Ureter (tissue), 1 donor: ENCODE measurements around the gene KIF26A. TPM values are rescaled to one million over a fixed set of nuclear protein-coding genes. Genes with fewer than 3 reads are reported as not detected.
"Not testable (repeated sequence)": the region's sequence is repeated elsewhere in the genome, so short reads cannot be mapped to it uniquely, and the experiment has no call there.

ENCODE experiments used
- DNase-seq: peaks from one replicate; pipeline ENCODE4 v3.0.0-alpha.2; 2020; ENCODE audit warnings: low spot score
- total RNA-seq: library from RNA; stranded (reverse); gene quantifications from one replicate; pipeline ENCODE4 v1.2.4, GENCODE V29; 2023
- donor health status: DM: yes; HTN: yes; CAD: no.

Gene KIF26A
- total RNA-seq, 1 donor from 2014 or later, result 6.1 TPM

DNA sequence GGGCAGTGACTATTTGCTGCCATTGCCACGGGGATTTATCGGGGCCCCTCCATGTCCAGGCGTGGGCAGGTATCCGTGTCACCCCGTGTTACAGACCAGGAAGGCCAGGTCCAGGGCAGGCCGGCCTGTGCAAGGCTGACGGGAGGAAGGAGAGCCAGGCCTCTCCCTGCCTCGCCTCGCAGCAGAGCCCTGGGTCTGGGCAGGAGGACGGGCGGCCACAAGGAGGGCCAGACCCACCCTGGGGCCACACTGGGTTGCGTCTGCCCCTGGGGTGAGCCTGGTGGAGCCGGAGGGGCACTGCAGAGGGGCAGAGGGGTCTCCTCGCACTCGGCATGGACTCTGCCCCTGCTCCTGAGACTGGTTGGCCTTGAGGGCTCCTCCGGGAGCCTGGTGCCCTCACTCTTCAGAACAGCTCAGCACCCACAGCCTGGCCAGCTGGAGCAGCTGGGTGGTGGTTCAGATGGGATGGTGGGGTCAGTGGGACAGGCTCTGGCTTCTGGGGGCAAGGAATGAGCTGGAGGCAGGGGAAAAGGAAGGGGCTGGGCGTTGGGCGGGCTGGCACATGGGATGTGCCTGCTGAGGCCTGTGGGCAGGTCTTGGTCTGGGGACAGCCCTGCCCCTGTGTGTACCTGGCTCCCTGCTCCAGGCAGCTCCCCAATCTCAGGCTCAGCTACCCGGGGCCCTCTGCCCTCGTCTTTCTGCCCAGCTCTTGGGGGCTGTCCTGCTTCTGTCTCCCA, 53.9 kb downstream of the KIF26A start:
- DNase-seq, result no peak

DNA sequence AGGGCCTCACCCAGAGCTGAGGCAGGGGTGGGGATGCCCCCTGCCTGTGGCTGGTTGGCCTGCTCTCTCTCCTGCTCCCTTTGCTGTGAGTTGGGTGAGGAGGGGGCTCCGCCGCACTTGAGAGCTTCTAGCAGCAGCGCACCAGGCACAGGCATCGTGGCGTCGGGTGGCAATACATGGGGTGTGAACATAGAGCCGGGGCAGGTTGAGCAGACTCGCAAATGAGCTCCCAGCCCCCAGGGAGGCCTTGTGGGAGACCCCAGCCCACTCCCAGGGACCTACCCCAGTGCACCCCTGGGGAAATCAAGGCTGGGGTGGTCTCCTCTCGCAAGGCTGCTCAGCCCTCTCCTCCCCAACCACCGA, 54.5 kb downstream of the KIF26A start:
- DNase-seq, result no peak

DNA sequence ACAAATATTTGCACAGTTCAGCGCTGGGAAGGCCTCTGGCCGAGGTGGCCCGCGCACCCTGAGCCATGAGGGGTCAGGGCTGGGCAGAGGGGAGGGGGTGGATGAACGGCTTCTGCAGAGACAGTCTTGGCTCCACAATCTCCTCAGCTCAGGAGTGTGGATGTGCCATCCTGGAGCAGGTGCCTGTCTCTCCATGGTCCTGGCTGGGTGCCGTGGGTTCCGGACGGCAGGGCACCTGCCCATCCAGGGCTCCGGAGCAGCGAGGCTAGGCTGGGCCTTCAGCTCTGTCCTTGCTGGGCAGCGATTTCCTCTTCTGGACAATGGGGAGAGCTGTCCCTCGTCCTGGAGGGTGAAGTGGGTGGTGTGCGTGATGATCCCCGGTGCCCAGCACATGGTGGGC, 55.6 kb downstream of the KIF26A start:
- no peak for DNase-seq

DNA sequence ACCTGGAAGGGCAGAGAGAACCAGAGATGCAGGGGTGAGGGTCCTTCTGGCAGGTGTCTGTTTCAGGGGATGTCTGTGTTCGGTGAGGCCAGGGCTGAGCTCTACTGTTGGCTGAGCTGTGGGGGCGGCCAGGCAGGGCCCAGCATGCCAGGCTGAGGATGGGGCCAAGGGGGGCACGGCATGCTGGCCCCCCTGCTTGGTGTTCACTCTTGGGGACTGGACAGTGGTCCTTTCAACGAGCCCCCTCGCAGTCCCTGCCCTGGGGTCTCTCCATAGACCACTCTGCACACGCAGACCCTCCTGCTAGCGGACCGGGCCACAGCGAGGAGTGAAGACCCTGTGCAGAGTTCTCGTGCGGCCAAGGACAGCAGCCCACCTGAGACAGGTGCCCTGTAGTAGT, 56.3 kb downstream of the KIF26A start:
- DNase-seq, result no peak

DNA sequence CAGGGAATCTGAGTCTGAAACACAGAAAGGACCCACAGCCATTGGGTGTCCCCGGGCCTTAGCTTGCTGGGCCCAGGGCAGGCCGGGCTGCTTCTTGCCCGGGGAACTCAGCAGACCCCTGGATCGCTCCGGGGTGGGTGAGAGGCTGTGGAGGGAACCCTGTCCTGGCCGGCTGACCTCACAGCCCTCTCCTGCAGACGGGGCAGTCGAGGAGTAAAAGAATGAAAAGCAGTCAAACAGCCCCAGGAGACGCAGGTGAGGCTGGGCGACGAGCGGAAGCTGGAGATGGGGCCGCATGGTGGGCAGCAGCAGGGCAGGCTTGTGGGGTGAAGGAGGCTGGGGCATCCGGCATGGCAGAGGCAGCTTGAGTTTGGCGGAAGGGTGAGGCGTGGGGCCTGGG, 57.0 kb downstream of the KIF26A start:
- DNase-seq, result no peak

DNA sequence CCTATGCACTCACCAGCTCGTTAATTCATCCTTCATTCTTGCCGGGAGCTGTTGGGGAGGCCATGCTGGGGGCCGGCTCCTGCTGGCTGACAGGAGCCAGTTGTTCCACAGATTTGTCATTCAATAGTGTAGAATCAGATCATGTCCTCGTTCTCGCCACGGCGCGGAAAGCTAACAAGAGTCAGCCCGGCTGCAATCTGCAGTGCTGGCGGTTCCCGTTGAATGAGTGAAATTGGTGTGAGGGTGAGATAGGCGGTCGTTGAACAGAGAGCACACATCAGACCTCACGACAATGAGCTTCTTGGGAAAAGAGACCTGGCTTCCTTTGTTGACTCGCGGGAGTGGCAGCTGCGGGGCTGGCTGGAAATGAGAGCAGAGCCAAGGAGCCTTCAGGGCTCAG, 57.5 kb downstream of the KIF26A start:
- DNase-seq, result no peak

DNA sequence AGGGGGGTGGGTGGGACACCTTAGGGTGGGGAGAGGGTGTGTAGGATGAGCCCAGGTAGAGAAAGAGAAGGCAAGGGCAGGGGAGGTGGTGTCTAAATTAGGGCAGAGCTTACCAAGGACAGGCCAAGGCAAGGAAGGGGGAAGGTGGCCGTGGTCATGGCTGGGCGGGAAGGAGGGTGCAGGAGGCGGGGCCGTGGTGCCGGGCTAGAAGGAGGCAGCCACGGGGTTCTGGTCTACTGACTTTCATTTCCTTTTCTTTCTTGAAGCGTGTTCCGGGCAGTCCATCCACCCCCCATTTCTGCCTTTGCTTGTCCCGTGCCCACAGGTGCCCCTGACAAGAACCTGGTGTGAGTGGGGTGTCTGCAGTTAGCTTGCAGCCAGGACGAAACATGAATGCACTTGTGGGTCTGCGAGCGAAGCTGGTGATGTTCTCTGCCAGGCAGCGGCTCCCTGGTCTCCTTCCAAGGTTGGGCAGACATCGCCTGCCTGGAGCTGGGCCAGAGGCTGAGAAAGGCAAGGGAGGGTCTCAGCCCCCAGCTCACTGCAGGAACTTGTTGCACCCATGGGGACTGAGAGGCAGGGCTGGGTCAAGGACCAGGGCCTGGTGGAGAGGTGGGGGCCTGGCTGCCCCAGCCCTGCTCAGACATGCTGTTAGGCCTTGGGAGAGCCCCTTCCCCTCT, 58.2 kb downstream of the KIF26A start:
- DNase-seq, result peak; percentile 56

DNA sequence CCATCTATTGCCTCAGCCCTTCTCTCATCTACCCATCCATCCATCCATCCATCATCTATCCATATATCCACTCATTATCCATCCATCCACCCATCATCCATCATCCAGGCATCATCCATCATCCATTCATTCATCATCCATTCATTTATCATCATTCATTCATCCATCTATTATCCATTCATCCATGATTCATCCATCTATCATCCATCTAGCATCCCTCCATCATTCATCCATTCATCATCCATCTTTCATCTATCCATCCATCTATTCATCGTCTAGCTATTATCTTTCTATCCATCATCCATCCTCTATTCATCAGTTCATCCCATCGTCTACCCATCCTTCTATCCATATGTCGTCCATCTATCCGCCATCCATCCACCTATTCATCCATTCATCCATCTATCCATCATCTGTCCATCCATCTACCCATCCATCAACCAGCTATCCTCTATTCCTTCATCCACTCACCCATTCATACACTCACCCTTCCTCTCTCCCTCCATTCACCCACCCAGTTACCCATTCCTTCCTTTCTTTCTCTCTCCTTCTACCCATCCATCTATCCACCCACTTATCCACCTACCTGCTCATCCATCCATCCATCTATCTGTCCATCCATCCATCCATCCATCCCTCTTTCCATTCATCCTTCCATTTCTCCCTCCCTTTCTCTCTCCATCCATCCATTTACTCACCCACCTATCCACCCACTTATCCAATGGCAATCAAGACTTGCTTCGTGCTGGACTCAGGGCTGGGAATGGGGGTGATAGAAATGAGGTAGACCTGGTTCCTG, 59.3 kb downstream of the KIF26A start:
- no peak for DNase-seq

DNA sequence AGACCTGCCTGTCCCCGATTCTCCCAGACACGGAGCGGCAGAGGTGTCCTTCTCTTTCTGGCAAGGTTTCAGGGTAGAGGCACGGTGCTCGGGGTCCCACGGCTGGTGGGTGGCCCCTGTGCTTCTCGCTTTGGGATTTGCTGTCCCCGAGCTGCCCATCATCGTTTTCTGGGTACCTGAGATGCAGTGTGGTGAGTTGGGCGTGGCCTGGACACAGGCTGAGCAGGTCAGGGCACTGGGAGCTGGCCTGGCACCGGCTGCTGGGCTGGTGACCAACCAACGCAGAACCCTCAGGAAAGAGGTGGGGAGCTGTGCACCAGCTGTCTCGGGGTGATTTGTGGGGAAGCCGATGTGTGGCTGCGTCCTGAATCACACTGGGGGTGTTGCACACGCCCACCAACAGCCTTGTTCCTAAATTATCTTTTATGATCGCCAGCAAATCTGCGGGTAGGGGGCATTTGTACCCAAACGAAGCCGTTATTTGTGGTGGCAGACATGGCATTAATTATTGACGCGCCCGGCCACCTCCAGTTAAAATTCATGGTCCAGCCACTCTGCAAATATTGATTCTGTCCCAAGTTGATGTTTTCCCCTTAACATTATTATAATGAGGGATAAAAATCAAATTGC, 61.0 kb downstream of the KIF26A start:
- DNase-seq, result no peak

DNA sequence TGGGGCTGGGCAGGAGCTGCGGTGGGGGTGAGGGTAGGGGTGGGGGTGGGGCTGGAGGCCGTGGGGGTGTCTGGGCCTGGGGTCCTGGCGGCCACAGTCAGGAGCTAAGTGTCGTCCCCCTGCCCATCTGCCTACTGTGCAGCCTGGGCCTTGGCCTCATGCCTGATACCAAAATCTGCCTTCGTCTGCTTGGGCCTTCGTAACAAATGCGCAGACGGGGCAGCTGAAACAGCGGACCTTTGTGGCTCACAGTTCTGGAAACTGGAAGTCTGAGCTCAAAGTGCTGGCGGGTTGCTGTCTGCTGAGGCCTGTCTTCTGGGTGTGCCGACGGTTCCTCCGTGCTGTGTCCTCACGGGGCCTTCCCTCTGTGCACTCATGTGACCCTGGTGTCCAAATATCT, 61.7 kb downstream of the KIF26A start:
- DNase-seq, result no peak

DNA sequence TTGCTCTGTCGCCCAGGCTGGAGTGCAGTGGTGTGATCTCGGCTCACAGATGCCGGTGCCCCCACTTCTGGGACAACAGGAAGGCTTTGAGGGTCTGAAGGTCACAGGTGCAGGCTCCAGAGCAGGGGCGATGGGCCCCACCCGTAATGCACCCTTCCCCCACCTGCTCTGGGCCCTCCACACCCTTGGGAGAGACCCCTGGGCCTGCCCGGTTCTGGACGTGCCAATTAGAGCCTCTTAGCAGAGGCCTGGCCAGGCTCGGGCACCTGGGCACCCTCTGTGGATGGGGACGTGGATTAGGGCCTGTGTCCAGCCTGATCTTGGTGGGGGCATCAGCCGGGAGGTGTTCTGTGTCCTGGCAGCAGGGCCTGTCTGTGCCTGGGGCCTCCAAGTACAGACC, 62.2 kb downstream of the KIF26A start:
- no peak for DNase-seq

DNA sequence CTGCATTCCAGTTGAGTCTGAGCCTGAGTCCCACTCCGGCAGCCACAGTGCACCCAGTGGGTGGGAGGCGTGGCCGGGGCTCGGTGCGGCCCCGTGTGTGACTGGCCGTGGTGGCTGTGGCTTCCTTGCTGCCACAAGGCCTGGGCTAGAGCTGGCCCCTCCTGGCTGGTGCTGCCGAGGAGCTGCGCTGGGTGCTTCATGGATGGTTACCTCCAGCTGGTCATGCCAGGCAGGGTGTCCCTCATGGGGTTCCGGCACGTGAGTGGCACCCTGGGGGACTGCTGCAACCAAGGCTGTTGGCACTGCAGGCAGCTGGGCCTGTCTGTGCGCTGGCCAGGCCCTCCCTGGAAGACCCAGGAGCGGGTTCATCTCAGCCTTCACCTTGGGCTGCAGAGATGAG, 62.7 kb downstream of the KIF26A start:
- DNase-seq, result no peak

DNA sequence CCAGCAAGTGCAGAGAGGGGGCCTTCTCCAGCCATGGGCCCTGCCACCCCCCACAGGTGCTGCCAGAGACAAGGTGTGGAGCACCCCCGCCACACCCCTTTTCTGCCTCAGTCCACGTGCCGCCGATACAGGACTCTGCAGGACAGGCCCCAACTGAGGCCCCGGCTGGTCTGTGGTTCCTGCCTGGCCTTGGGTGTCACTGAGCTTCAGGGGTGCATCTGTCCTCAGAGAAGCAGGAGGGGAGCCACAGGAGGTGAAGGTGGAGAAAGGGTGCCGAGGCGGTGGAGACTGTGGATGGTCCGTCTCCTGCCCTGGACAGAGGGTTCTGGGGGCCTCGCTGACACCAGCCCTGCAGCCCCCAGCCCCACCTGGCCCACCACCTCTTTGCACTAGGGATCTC, 63.1 kb downstream of the KIF26A start:
- no peak for DNase-seq

DNA sequence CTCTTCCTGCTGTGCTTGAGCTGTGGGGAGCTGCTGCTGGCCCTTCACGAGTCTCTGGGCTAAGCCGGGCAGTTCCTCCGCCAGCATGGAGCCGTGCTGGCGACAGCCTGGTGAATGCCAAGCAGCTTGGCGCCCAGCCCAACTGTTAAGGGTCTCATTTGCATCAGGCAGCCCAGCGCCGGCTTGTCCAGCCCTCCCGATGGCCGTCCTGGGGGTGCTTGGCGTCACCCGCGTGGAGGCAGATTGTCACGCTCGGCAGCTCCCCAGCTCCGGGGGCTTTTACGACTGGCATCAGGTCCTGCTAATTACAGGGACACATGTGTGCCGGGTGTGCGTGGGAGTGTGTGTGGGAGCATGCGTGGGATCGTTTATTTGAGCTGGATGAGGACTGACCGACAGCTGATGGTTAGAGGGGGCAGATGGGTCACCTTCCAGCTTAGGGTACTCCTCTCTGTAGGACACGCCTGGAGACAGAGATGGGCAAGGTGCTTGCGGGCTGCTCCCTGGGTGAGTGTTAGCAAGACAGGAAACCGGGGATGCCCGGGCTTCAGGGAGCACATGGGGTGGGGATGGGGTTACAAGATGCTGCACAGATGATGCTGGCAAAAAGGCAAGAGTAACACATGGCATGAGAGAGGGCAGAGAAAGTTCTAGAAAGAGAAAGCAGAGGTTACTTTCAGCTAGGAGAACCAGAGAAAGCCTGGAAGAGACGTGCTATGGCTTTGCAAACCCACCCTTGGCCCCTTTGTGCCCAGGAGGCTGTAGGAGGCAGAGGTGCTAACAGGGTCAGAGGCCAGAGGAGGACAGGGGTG, 64.1 kb downstream of the KIF26A start:
- peak; percentile 75 for DNase-seq

DNA sequence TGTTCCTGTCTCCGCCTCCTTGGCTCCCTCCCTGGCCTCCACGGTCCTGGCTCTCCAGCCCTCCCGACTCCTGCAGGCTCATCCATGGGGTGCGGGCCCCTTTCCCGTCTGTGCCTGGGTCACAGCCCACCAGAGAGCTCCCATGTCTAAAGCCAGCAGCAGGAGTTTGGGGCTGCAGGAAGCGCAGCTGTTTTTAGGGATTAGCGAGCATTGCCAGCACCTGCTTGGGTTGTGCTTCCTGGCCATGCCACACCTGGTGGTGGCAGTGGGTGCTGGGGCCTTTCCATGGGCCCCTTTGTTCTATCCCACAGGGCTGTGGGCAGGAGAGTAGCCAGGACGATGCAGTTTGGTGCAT, 64.7 kb downstream of the KIF26A start:
- no peak for DNase-seq

DNA sequence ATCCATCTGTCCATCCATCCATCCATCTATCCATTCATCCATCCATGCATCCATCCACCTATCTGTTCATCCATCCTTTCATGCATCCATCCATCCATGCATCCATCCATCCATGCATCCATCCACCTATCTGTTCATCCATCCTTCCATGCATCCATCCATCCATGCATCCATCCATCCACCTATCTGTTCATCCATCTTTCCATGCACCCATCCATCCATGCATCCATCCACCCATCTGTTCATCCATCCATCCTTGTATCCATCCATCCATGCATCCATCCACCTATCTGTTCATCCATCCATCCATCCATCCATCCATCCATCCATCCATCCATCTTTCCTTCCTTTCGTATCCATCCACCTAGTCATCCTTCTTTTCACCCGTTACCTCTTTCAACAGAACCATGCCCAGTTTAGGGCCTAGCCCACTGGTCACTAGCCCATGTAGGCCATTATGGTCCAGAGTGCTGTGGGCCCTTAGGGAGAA, 66.3 kb downstream of the KIF26A start:
- DNase-seq, result no peak

DNA sequence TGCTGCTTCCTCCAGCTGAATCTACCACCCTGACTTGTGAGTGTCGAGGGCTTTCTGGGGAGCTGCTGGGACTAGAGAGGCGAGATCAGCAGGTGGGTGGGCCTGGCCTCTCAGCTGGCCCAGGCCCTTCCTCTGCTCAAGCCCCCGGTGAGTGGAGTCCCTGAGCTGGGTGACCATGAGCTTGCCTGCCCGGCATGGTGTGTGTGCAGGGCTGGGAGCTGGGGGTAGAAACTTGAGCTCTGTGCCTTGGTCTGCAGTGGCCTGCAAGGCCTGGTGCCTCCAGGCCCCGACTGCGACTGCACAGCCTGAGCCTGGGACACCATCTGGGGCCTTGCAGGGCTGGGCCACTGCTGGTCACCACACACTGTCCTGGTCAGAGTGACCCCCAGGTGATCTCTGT, 67.4 kb downstream of the KIF26A start:
- no peak for DNase-seq

DNA sequence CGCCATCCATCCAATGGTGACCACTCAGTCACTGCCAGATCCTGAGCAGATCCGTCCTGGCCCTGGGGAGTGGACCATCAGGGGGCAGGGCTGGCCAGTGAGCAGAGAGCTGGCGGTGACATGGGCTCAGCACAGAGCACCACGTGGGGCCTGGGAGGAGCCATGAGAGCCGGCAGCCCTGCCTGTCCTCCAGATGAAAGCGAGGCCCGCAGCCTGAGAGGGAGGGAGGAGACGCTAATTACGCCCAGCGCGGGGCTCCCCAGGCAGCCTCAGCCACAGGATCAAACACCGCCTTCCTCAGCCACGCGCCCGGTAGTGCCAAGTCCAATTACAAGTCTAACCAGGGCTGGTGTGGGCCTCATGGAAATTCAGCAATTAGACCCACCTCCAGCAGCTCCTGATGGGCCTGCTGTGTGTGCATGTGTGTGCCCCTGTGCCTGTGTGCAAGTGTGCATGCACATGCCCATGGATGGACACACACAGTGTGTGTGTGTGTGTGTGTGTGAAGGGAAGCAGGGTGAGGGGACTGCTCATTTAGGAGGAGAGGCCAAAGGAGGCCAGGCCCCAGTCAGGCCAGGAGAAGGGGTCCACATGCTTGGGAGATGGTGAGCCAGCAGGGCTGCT, 68.0 kb downstream of the KIF26A start:
- no peak for DNase-seq

DNA sequence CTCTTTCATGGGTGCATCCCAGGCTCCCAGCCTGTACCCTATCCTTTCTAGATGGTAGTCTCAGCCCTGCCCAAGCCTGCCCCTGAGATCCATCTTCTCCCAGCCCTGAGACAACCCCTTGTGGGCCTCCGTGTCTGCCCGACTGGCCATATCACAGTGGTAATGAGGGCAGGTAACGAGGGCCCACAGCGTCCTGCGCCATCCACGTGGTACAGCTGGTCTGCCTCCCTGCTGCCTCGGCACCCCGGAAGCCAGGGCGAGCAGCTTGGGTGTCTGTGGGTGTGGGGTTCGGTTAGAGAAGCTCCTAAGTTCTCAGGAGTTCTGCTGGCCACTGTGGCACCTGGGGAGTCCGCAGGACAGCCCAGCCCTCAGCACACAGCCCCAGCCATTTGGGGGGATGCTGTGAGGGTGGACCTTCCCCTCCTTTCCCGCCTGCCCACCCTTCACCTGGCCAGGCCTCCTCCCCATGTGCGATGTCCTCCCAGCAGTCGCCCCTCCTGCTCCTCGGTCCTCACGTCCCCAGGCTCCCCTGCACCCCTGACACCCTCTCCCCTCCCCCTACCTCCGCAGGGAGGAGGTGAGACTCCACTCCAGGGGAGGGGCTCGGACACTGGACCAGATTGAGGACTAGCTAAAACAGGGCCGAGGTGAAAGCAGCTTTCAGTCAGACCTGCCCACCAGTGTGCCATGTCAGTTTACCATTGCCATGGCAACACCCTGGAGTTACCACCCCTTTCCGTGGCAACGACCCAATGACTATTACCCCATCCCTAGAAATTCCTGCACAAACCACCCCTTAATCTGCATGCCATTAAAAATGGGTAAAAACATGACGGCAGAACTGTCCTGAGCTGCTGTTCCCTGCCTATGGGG, 69.0 kb downstream of the KIF26A start:
- no peak for DNase-seq

DNA sequence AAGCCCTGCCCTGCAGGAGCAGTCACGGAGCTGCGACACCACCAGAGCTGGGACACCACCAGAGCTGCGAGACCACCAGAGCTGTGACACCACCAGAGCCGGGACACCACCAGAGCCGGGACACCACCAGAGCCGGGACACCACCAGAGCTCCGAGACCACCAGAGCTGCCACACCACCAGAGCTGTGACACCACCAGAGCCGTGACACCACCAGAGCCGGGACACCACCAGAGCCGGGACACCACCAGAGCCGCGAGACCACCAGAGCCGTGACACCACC, 69.6 kb downstream of the KIF26A start:
- not testable (repeated sequence) for DNase-seq
